Neuronal stem cell (in vitro differentiated cells): Measurements from ENCODE around the gene SORBS1.

Source experiments
- DNase-seq: peaks from one replicate; pipeline ENCODE4 v3.0.0-alpha.2; 2013; ENCODE audit warnings: low spot score
- H2AFZ ChIP-seq: one replicate; pipeline ENCODE4 v1.6.1; 2013; ENCODE audit warnings: mild to moderate bottlenecking, low read length, inconsistent platforms
- H2AK5ac ChIP-seq: 2 replicates; pipeline ENCODE4 v1.6.1; 2013; ENCODE audit warnings: low read depth, mild to moderate bottlenecking, inconsistent platforms, low read length, moderate library complexity, mixed read lengths
- H2BK120ac ChIP-seq: 2 replicates; pipeline ENCODE4 v1.6.1; 2013; ENCODE audit warnings: low read depth, mild to moderate bottlenecking, inconsistent platforms, low read length, moderate library complexity, mixed read lengths
- H2BK12ac ChIP-seq: one replicate; pipeline ENCODE4 v1.6.1; 2013; ENCODE audit warnings: low read length, inconsistent platforms
- H2BK15ac ChIP-seq: 2 replicates; pipeline ENCODE4 v1.6.1; 2013; ENCODE audit warnings: mild to moderate bottlenecking, low read length, inconsistent platforms, mixed read lengths
- H2BK5ac ChIP-seq: one replicate; pipeline ENCODE4 v1.6.1; 2013; ENCODE audit warnings: inconsistent platforms, mild to moderate bottlenecking, low read length, moderate library complexity
- H3K14ac ChIP-seq: one replicate; pipeline ENCODE4 v1.6.1; 2013; ENCODE audit warnings: low read length, inconsistent platforms
- H3K18ac ChIP-seq: 2 replicates; pipeline ENCODE4 v1.6.1; 2013; ENCODE audit warnings: low read length, inconsistent platforms
- H3K23ac ChIP-seq: 2 replicates; pipeline ENCODE4 v1.6.1; 2013; ENCODE audit warnings: low read depth, mild to moderate bottlenecking, mixed read lengths, low read length, inconsistent platforms; ENCODE audit not compliant: poor library complexity
- H3K27ac ChIP-seq: replicated peaks from 3 replicates; pipeline ENCODE4 v1.5.1; 2013; ENCODE audit warnings: low read length, inconsistent platforms
- H3K27me3 ChIP-seq, 3 experiments: 2 replicates each; pipeline ENCODE4 v1.6.1; 2013; ENCODE audit warnings: low read length in 3 of 3, mild to moderate bottlenecking in 2 of 3, inconsistent platforms in 1 of 3, low read depth in 1 of 3, mixed read lengths in 1 of 3, moderate library complexity in 1 of 3; ENCODE audit not compliant: control insufficient read depth in 3 of 3, insufficient read depth in 3 of 3
- H3K36me3 ChIP-seq, 2 donors: replicated peaks in 1 of 2; 2 replicates each; pipeline ENCODE4 v1.6.1; 2013; ENCODE audit warnings: low read length in 2 of 2; ENCODE audit not compliant: control insufficient read depth in 2 of 2, insufficient read depth in 2 of 2
- H3K4ac ChIP-seq: 2 replicates; pipeline ENCODE4 v1.6.1; 2013; ENCODE audit warnings: inconsistent platforms, mild to moderate bottlenecking, low read length, moderate library complexity
- H3K4me1 ChIP-seq, 2 donors: 1 replicate in 1 of 2; 2 replicates in 1 of 2; pipeline ENCODE4 v1.6.1; 2013; ENCODE audit warnings: low read length in 2 of 2, low read depth in 1 of 2; ENCODE audit not compliant: control insufficient read depth in 2 of 2, insufficient read depth in 1 of 2
- H3K4me2 ChIP-seq: one replicate; pipeline ENCODE4 v1.6.1; 2013; ENCODE audit warnings: mild to moderate bottlenecking, low read length, inconsistent platforms; ENCODE audit not compliant: insufficient read depth, poor library complexity, severe bottlenecking
- H3K4me3 ChIP-seq, 2 donors: 2 replicates each; pipeline ENCODE4 v1.5.1; 2013; ENCODE audit warnings: low read length in 2 of 2, mild to moderate bottlenecking in 2 of 2, inconsistent platforms in 1 of 2, moderate library complexity in 1 of 2
- H3K79me1 ChIP-seq: one replicate; pipeline ENCODE4 v1.6.1; 2013; ENCODE audit warnings: low read depth, mild to moderate bottlenecking, inconsistent platforms, low read length, moderate library complexity
- H3K9ac ChIP-seq: one replicate; pipeline ENCODE4 v1.6.1; 2013; ENCODE audit warnings: mild to moderate bottlenecking, low read depth, low read length, inconsistent platforms; ENCODE audit not compliant: poor library complexity
- H3K9me3 ChIP-seq, 2 donors: replicated peaks in 1 of 2; 2 replicates each; pipeline versions ENCODE3 to v1.6.1; 2013; ENCODE audit warnings: low read length in 2 of 2, mild to moderate bottlenecking in 2 of 2, inconsistent platforms in 1 of 2, low read depth in 1 of 2, mixed read lengths in 1 of 2, moderate library complexity in 1 of 2; ENCODE audit not compliant: control insufficient read depth in 2 of 2, insufficient read depth in 1 of 2
- H4K8ac ChIP-seq: one replicate; pipeline ENCODE4 v1.6.1; 2013; ENCODE audit warnings: low read depth, mild to moderate bottlenecking, inconsistent platforms, low read length, moderate library complexity
- H4K91ac ChIP-seq: one replicate; pipeline ENCODE4 v1.6.1; 2013; ENCODE audit warnings: low read length, low read depth, mild to moderate bottlenecking, inconsistent platforms; ENCODE audit not compliant: poor library complexity
- WGBS, 2 donors: extraction: QIAGEN DNeasy Blood & Tissue Kit; methylation state at CpG; one replicate each; pipeline ENCODE4 v1.1.7; 2013; ENCODE audit warnings: missing lambda C conversion rate in 2 of 2, mixed read lengths in 1 of 2; ENCODE audit not compliant: insufficient read length in 2 of 2, insufficient replicate concordance in 1 of 2; ENCODE audit errors: extremely low coverage in 2 of 2; 5-methylcytosine and 5-hydroxymethylcytosine counted together

Gene SORBS1

DNA sequence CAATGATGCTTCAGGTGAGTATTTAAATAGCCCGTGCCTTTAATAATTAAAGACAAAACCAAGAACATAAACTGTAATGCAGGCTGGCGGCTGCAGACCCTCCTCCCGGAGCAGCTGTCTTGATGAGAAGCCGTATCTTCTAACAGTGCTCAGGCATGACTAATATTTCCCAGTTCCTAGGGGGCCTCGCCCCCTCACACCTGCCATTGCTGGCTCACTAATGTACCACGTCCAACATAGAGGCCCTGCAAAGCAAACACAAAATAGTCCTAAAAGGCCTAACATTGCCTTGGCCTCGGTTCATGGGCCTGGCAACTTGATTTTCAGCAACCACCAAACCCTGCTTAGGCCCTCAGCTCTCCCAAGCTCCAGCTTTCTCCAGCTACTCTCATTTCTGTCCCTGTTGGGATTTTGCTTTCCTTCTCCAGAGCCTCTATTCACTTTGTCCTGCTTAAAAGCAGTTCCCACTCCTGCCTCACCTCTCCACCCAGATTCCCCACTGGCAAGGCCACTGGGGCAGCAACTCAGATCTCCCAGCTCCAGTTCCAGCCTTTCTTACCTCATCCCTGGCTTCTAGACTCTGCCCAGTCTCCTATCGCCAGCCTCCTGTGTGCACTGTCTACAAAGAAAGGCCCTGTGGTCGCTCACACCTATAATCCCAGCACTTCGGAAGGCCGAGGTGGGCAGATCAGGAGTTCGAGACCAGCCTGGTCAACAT, 16.2 kb downstream of the SORBS1 start:
- no peak overlapping the region for H2AFZ ChIP-seq
- WGBS, 2 donors = no CpG with 5 or more reads among the region's 12 CpGs
- H3K4ac ChIP-seq = no peak overlapping the region
- no peak overlapping the region for H4K8ac ChIP-seq
- no peaks in the 10 kb centered on the region for H3K27me3 ChIP-seq
- no peaks in the 10 kb centered on the region for H3K9me3 ChIP-seq
- H2BK120ac ChIP-seq = no peak overlapping the region
- no peak overlapping the region for H3K18ac ChIP-seq
- no peaks in the 10 kb centered on the region for H3K36me3 ChIP-seq
- no peak overlapping the region for H3K4me3 ChIP-seq
- H3K27ac ChIP-seq = no peak overlapping the region
- H3K79me1 ChIP-seq = no peaks in the 10 kb centered on the region
- H3K4me2 ChIP-seq = no peak overlapping the region
- H3K23ac ChIP-seq = no peak overlapping the region
- no peak overlapping the region for H2BK5ac ChIP-seq
- H4K91ac ChIP-seq = no peak overlapping the region
- H2BK15ac ChIP-seq = no peak overlapping the region
- H3K4me1 ChIP-seq = peaks cover under 1 to 10% of the 10 kb centered on the region in 2 donors
- H2BK12ac ChIP-seq = no peak overlapping the region
- DNase-seq = no peak
- no peak overlapping the region for H3K14ac ChIP-seq
- H3K9ac ChIP-seq = no peak overlapping the region
- no peak overlapping the region for H2AK5ac ChIP-seq

DNA sequence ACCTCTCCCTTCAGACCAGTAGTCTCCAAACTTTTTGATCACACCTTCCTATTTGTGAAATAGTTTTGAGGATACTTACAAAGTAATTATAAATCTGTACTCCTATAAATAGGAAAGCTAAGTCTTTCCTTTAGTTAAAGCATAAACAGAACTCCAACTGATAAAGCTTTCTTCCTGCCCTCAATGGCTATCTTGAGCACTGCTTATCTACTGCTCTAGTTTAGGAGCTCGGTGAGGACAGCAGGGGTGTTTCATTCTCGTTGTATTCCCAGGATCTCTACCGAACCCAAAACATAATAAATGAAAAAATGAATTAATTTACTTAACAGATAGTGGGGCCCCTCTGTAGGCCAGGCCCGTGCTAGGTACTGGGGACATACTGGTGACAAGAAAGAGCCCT, 17.7 kb downstream of the SORBS1 start:
- no peak overlapping the region for H2AK5ac ChIP-seq
- no peak overlapping the region for H3K4me2 ChIP-seq
- H3K27ac ChIP-seq = no peak overlapping the region
- no peak overlapping the region for H3K23ac ChIP-seq
- no peaks in the 10 kb centered on the region for H3K9me3 ChIP-seq
- DNase-seq = no peak
- H4K91ac ChIP-seq = no peak overlapping the region
- H3K4ac ChIP-seq = no peak overlapping the region
- H2BK15ac ChIP-seq = no peak overlapping the region
- H4K8ac ChIP-seq = no peak overlapping the region
- no peak overlapping the region for H3K14ac ChIP-seq
- no peak overlapping the region for H2BK5ac ChIP-seq
- no peak overlapping the region for H3K4me3 ChIP-seq
- H3K18ac ChIP-seq = no peak overlapping the region
- H3K27me3 ChIP-seq = no peaks in the 10 kb centered on the region
- H3K4me1 ChIP-seq = peaks cover 2 to 10% of the 10 kb centered on the region in 2 donors
- H2BK120ac ChIP-seq = no peak overlapping the region
- H3K36me3 ChIP-seq = no peaks in the 10 kb centered on the region
- H3K9ac ChIP-seq = no peak overlapping the region
- H2BK12ac ChIP-seq = no peak overlapping the region
- H3K79me1 ChIP-seq = no peaks in the 10 kb centered on the region
- H2AFZ ChIP-seq = no peak overlapping the region
- no CpG with 5 or more reads among the region's 4 CpGs for WGBS, 2 donors

DNA sequence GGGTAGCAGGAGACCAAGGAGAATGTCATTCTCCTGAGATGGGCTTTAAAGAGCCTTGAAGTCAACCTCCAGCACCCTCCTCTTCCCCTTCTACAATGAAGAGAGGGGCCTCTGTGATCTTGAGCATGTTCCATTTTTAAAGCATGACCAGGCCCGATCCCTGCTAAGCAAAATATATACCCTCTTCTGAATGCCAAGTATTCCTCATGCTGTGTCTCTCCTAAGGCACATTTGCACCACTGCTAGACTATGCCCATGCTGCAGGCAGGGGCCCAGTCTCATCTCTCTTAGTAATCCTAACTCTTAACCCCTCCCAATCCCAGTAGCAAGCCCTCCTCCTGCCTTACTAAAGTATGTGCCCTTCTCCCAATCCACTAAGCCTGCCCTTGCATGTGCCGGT, 18.4 kb downstream of the SORBS1 start:
- no peak overlapping the region for H2BK15ac ChIP-seq
- no peak for DNase-seq
- no peak overlapping the region for H3K14ac ChIP-seq
- H2AFZ ChIP-seq = no peak overlapping the region
- no peak overlapping the region for H3K4ac ChIP-seq
- no peak overlapping the region for H2BK12ac ChIP-seq
- H3K36me3 ChIP-seq = no peaks in the 10 kb centered on the region
- H4K91ac ChIP-seq = no peak overlapping the region
- no peak overlapping the region for H2BK5ac ChIP-seq
- no peak overlapping the region for H2BK120ac ChIP-seq
- no peak overlapping the region for H3K18ac ChIP-seq
- H3K4me3 ChIP-seq = no peak overlapping the region
- H3K4me2 ChIP-seq = no peak overlapping the region
- H2AK5ac ChIP-seq = no peak overlapping the region
- H3K23ac ChIP-seq = no peak overlapping the region
- no peaks in the 10 kb centered on the region for H3K9me3 ChIP-seq
- WGBS, 2 donors = no CpG with 5 or more reads among the region's 2 CpGs
- H3K79me1 ChIP-seq = no peaks in the 10 kb centered on the region
- H4K8ac ChIP-seq = no peak overlapping the region
- H3K9ac ChIP-seq = no peak overlapping the region
- H3K27ac ChIP-seq = no peak overlapping the region
- H3K4me1 ChIP-seq = peaks cover 2 to 7% of the 10 kb centered on the region in 2 donors
- no peaks in the 10 kb centered on the region for H3K27me3 ChIP-seq

DNA sequence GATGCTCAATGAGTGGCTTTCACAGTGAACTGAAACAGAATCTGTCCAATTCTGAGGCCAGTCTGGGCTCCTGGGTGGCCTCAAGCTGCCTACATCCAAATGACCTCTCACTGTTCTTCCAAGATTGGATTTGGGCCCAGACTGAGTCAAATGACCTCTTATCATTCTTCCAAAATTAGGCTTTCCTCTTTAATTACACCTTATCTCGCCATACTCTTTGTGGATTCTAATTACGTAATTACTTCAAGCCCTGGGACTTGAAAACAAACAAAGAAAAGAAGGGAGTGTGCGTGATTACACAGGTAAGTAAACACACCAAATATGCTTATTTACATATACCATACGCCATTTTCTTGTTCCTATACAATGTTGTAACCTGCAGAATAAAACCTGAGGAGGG, 18.8 kb downstream of the SORBS1 start:
- Histone ChIP-seq H4K8ac (no peak overlapping the region), H2AFZ (no peak overlapping the region), H2AK5ac (no peak overlapping the region), H3K23ac (no peak overlapping the region), H3K9ac (no peak overlapping the region), H3K4me1 (peaks cover 2 to 5% of the 10 kb centered on the region in 2 donors), H3K27me3 (no peaks in the 10 kb centered on the region), H3K4ac (no peak overlapping the region), H3K4me2 (no peak overlapping the region), H3K18ac (no peak overlapping the region), H3K14ac (no peak overlapping the region), H2BK12ac (no peak overlapping the region), H3K9me3 (no peaks in the 10 kb centered on the region), H3K27ac (no peak overlapping the region), H2BK15ac (no peak overlapping the region), H2BK5ac (no peak overlapping the region), H4K91ac (no peak overlapping the region), H3K79me1 (no peaks in the 10 kb centered on the region), H3K4me3 (no peak overlapping the region), H2BK120ac (no peak overlapping the region), H3K36me3 (no peaks in the 10 kb centered on the region)
- no CpG with 5 or more reads among the region's 4 CpGs for WGBS, 2 donors
- DNase-seq = no peak
